Right renal pelvis (tissue), 4 donors: ENCODE data around the gene KRTAP6-2. TPM values are rescaled to one million over a fixed set of nuclear protein-coding genes. Genes with fewer than 3 reads are reported as not detected.

ENCODE experiments used
- DNase-seq, 4 donors: peaks; one replicate each; pipeline ENCODE4 v3.0.0-alpha.2; 2013; ENCODE audit warnings: low read depth in 4 of 4, low spot score in 3 of 4, missing footprints in 1 of 4
- polyA plus RNA-seq, 4 donors: library from polyadenylated mRNA; unstranded; fragments of 120-200 nt; gene quantifications; one replicate each; pipeline ENCODE4 v1.2.1, GENCODE V29; 2013; ENCODE audit not compliant: insufficient read length in 4 of 4

The KRTAP6-2 gene
- polyA plus RNA-seq, 4 donors, result not detected

DNA sequence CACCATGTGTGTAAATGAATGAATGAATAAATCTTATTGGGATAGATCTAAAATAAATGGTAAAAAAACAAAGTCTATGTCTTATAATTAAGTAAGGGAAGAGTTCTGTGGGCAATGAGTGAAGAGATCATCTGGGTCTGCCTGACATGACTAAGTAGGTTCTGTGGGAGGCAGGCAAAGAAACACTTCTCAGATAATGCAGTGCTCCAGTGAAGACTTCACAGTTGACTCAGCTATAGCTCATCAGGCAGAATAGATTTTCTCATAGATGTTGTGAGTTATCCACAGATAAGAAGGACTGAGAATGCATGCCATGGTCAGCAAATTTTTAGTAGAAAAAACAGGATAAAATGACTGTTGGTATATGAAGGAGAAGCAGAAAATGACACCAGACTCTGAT, 20.9 kb downstream of the KRTAP6-2 start:
- no peak for DNase-seq

- DNase-seq, result no peak
Observed at GRCh38 chr21:30567617-30568016, 31.1 kb downstream of the KRTAP6-2 start.

DNA sequence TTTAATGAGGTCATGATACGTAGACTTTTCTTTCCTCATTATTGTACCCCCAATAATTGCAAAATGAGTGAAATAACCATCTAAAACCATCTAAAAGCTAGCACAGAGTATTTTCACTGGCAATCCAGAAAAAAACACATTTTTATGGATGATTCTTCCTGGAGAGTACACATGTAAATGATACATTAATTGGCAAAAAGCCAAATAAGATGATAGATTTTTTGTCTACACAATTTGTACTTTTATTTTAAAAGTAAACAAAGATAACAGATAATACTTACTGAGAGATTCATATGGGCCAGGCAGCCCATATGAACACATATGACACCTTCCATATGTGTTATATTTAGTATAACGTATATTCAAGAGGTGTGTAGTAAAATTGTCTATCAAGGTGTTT, 35.1 kb downstream of the KRTAP6-2 start:
- no peak for DNase-seq

- DNase-seq, result no peak
Observed at GRCh38 chr21:30563072-30563471, 35.6 kb downstream of the KRTAP6-2 start.

DNA sequence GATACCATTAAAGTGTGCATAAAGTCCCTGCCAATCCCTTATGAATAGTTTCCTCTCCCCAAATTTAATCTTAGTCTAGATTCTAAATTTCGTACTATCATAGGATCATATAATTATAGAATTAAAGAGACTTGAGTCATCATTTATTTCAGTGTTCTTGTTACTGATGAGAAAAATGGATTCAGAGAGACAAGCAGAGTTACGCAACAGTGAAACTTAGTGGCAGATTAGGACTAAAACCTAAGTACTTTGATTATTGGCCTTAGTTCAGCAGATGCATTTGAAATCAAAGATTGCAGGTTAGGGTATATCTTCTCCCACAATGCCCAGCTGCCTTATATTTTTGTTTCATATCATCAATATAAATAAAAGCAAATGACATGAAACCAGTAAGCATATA, 36.7 kb downstream of the KRTAP6-2 start:
- DNase-seq, result no peak

GRCh38 chr21:30561264-30561895, 37.3 kb downstream of the KRTAP6-2 start, which contains the start of gene KRTAP19-7:
Gene KRTAP19-7 (minus strand): TSS chr21:30561314. CDS start chr21:30561289, 25 bp downstream.
- DNase-seq, result no peak

DNA sequence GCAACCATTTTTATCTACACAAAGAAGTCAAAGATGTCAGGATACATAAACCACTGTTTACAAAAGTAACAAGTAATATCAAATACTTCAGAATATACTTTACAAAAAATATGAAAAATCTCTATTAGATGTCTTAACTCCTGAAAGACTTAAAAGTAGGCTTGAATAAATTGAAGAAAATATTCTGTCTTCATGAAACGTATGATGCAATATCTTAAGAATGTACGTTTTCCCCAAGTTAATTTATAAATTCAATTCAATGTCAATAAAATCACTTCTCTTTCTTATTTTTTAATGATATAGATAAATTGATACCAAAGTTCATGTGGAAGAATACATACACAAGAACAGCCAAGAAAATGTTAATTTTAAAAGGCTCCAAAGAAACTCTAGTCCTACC, 43.6 kb downstream of the KRTAP6-2 start:
- no peak for DNase-seq

DNA sequence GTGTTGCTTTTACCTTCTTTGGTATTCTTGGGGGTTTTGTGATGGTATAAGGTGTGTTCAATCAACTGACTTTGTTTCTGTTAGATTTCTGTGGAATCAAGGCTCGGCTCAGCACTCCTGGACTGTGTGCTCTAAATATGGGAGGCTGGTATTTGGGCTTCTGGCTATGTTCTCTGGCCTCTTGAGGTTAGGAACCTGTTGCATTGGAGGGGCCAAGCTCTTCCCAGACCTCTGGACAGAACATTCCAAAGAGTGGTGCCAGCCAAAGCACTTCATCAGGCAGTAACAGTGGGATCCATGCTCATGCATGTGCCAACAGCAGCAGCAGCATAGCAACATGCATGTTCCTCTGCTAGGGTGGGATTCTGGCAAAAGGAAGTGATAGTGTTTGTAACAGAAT, 45.9 kb downstream of the KRTAP6-2 start:
- no peak for DNase-seq

Other genes with a start within 250 kb of the KRTAP6-2 start
- not detected for gene KRTAP13-2, start 226.6 kb downstream of the KRTAP6-2 start, polyA plus RNA-seq
- gene KRTAP13-1, start 202.9 kb downstream of the KRTAP6-2 start, polyA plus RNA-seq, result not detected
- not detected for gene KRTAP13-3, start 173.0 kb downstream of the KRTAP6-2 start, polyA plus RNA-seq
- not detected for gene KRTAP13-4, start 168.7 kb downstream of the KRTAP6-2 start, polyA plus RNA-seq
- not detected for gene KRTAP15-1, start 158.6 kb downstream of the KRTAP6-2 start, polyA plus RNA-seq
- gene KRTAP19-1, start 118.5 kb downstream of the KRTAP6-2 start, polyA plus RNA-seq, result not detected
- gene KRTAP19-2, start 111.5 kb downstream of the KRTAP6-2 start, polyA plus RNA-seq, result not detected
- not detected for gene KRTAP19-3, start 106.9 kb downstream of the KRTAP6-2 start, polyA plus RNA-seq
- not detected for gene KRTAP19-4, start 101.7 kb downstream of the KRTAP6-2 start, polyA plus RNA-seq
- not detected for gene KRTAP19-5, start 96.8 kb downstream of the KRTAP6-2 start, polyA plus RNA-seq
- not detected for gene KRTAP19-6, start 57.0 kb downstream of the KRTAP6-2 start, polyA plus RNA-seq
- not detected for gene KRTAP19-7, start 37.6 kb downstream of the KRTAP6-2 start, polyA plus RNA-seq
- gene KRTAP22-2, start 8.5 kb downstream of the KRTAP6-2 start, polyA plus RNA-seq, result not detected
- not detected for gene KRTAP6-3, start 6.5 kb downstream of the KRTAP6-2 start, polyA plus RNA-seq
- not detected for gene KRTAP22-1, start 2.2 kb upstream of the KRTAP6-2 start, polyA plus RNA-seq
- gene KRTAP6-1, start 15.0 kb upstream of the KRTAP6-2 start, polyA plus RNA-seq, result not detected
- not detected for gene KRTAP20-1, start 17.5 kb upstream of the KRTAP6-2 start, polyA plus RNA-seq
- gene KRTAP20-4, start 21.7 kb upstream of the KRTAP6-2 start, polyA plus RNA-seq, result not detected
- gene KRTAP20-2, start 36.3 kb upstream of the KRTAP6-2 start, polyA plus RNA-seq, result not detected
- not detected for gene KRTAP20-3, start 44.0 kb upstream of the KRTAP6-2 start, polyA plus RNA-seq
- gene KRTAP21-3, start 119.9 kb upstream of the KRTAP6-2 start, polyA plus RNA-seq, result not detected
- not detected for gene KRTAP21-2, start 148.4 kb upstream of the KRTAP6-2 start, polyA plus RNA-seq
- not detected for gene KRTAP21-1, start 156.5 kb upstream of the KRTAP6-2 start, polyA plus RNA-seq
- not detected for gene KRTAP8-1, start 214.4 kb upstream of the KRTAP6-2 start, polyA plus RNA-seq
- not detected for gene KRTAP7-1, start 230.9 kb upstream of the KRTAP6-2 start, polyA plus RNA-seq